ENCODE results near the gene LRRC8B.

The LRRC8B gene

GRCh38 chr1:89622895-89623294 lies 98.3 kb downstream of the LRRC8B start:
- Histone ChIP-seq H3K9me2 (replicated peaks; ENCODE audit: low read depth, low read length) (no peaks in the 10 kb centered on the region), H4K20me1 (ENCODE audit: insufficient read depth, low read length, poor library complexity, severe bottlenecking) (no peaks in the 10 kb centered on the region), H3K9me3 (ENCODE audit: insufficient read depth, low read depth, low read length) (0 out of 2 replicates have a peak, but pooled peaks cover 2% of the 10 kb centered on the region), H3K36me3 (ENCODE audit: insufficient read depth, low read length) (no peaks in the 10 kb centered on the region), H3K79me2 (ENCODE audit: insufficient read depth, low read length) (no peaks in the 10 kb centered on the region), H3K4me2 (ENCODE audit: low read depth, low read length, poor library complexity, severe bottlenecking) (no peak overlapping the region), H3F3A (ENCODE audit: low read depth) (no peaks in the 10 kb centered on the region), H3K4me3 (ENCODE audit: low read length, poor library complexity, severe bottlenecking) (no peak overlapping the region), H2AFZ (ENCODE audit: low read length) (no peak overlapping the region), H3K4me1 (ENCODE audit: insufficient read depth, low read length, poor library complexity, severe bottlenecking) (no peaks in the 10 kb centered on the region), H3K9ac (ENCODE audit: low read depth, low read length, poor library complexity, severe bottlenecking) (no peak overlapping the region), H3K27me3 (ENCODE audit: insufficient read depth, low read length, poor library complexity, severe bottlenecking) (no peaks in the 10 kb centered on the region)
- TF ChIP-seq, protein P1, sequence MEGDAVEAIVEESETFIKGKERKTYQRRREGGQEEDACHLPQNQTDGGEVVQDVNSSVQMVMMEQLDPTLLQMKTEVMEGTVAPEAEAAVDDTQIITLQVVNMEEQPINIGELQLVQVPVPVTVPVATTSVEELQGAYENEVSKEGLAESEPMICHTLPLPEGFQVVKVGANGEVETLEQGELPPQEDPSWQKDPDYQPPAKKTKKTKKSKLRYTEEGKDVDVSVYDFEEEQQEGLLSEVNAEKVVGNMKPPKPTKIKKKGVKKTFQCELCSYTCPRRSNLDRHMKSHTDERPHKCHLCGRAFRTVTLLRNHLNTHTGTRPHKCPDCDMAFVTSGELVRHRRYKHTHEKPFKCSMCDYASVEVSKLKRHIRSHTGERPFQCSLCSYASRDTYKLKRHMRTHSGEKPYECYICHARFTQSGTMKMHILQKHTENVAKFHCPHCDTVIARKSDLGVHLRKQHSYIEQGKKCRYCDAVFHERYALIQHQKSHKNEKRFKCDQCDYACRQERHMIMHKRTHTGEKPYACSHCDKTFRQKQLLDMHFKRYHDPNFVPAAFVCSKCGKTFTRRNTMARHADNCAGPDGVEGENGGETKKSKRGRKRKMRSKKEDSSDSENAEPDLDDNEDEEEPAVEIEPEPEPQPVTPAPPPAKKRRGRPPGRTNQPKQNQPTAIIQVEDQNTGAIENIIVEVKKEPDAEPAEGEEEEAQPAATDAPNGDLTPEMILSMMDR (conservative IDR thresholded peaks at IDR 0.05; ENCODE audit: low read length): peak; percentile 40
- no peak for TF ChIP-seq EZH2phosphoT487 (IDR thresholded peaks at IDR 0.05; ENCODE audit: borderline replicate concordance)

DNA sequence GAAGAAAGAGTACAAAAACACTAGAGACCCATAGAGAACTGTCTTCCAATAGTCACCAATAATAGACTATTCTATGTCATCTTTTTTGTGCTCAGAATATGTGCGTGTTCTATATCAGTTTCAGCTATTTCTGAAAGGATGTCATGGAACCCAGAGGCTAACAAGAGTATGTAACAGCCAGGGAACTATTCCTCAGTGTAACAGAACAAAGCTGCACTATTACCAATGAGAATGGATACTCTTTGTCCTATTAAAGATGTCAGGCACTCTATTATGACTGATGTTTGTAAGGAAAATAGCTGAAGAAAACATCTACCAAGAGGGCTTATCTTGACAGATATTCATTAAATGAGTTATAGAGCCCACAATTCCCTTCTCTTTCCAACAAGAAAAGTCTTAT lies 99.7 kb downstream of the LRRC8B start:
- no peak overlapping the region for H3K4me3 ChIP-seq (ENCODE audit: low read length, poor library complexity, severe bottlenecking)
- no peaks in the 10 kb centered on the region for H3K9me3 ChIP-seq (ENCODE audit: insufficient read depth, low read depth, low read length)
- H3K79me2 ChIP-seq (ENCODE audit: insufficient read depth, low read length): no peaks in the 10 kb centered on the region
- no peak overlapping the region for H3K9ac ChIP-seq (ENCODE audit: low read depth, low read length, poor library complexity, severe bottlenecking)
- no peaks in the 10 kb centered on the region for H3K9me2 ChIP-seq (replicated peaks; ENCODE audit: low read depth, low read length)
- H2AFZ ChIP-seq (ENCODE audit: low read length): no peak overlapping the region
- TF ChIP-seq, protein P1 (conservative IDR thresholded peaks at IDR 0.05; ENCODE audit: low read length): no peak
- no peak for TF ChIP-seq EZH2phosphoT487 (IDR thresholded peaks at IDR 0.05; ENCODE audit: borderline replicate concordance)
- H3F3A ChIP-seq (ENCODE audit: low read depth): no peaks in the 10 kb centered on the region
- H3K4me2 ChIP-seq (ENCODE audit: low read depth, low read length, poor library complexity, severe bottlenecking): no peak overlapping the region
- H3K27me3 ChIP-seq (ENCODE audit: insufficient read depth, low read length, poor library complexity, severe bottlenecking): no peaks in the 10 kb centered on the region
- H4K20me1 ChIP-seq (ENCODE audit: insufficient read depth, low read length, poor library complexity, severe bottlenecking): no peaks in the 10 kb centered on the region
- peaks cover 4% of the 10 kb centered on the region for H3K4me1 ChIP-seq (ENCODE audit: insufficient read depth, low read length, poor library complexity, severe bottlenecking)
- H3K36me3 ChIP-seq (ENCODE audit: insufficient read depth, low read length): no peaks in the 10 kb centered on the region

DNA sequence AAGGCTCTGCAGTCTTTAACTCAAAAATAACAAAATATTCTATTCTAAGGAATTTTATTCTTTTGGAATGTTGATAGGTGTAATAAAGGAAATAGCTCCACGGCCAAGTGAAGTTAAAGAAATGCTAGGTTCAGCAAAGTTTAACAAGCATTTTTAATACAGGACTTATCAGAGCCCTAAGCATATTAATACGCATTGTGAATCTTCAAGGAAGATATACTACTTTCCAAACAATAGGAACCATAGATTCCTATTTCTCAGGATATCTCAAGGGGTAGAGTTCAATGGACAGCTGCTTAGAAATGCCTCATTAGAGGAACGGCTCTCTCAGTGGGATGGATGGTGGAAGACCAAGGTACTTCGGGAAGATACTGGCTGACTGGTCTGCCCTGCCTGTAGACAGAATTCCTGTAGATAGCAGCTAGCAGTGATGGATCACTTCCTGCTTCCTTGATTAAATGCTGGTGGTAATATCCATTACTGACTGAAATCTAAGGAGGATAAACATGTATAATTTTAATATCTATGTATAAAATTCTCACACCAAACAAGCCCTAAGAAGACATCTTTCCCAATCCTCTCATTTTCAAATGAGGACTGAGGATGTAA lies 100.2 kb downstream of the LRRC8B start:
- TF ChIP-seq EZH2phosphoT487 (IDR thresholded peaks at IDR 0.05; ENCODE audit: borderline replicate concordance): no peak
- TF ChIP-seq, protein P1 (conservative IDR thresholded peaks at IDR 0.05; ENCODE audit: low read length): no peak

More for the DNA sequence above, 100.2 kb downstream of the LRRC8B start:
- Histone ChIP-seq H3K9ac (ENCODE audit: low read depth, low read length, poor library complexity, severe bottlenecking) (no peak overlapping the region), H3K4me3 (ENCODE audit: low read length, poor library complexity, severe bottlenecking) (no peak overlapping the region), H4K20me1 (ENCODE audit: insufficient read depth, low read length, poor library complexity, severe bottlenecking) (no peaks in the 10 kb centered on the region), H3K4me1 (ENCODE audit: insufficient read depth, low read length, poor library complexity, severe bottlenecking) (peaks cover 7% of the 10 kb centered on the region), H3K79me2 (ENCODE audit: insufficient read depth, low read length) (no peaks in the 10 kb centered on the region), H3K9me2 (replicated peaks; ENCODE audit: low read depth, low read length) (no peaks in the 10 kb centered on the region), H3F3A (ENCODE audit: low read depth) (no peaks in the 10 kb centered on the region), H3K9me3 (ENCODE audit: insufficient read depth, low read depth, low read length) (no peaks in the 10 kb centered on the region), H2AFZ (ENCODE audit: low read length) (no peak overlapping the region), H3K27me3 (ENCODE audit: insufficient read depth, low read length, poor library complexity, severe bottlenecking) (no peaks in the 10 kb centered on the region), H3K4me2 (ENCODE audit: low read depth, low read length, poor library complexity, severe bottlenecking) (no peak overlapping the region), H3K36me3 (ENCODE audit: insufficient read depth, low read length) (no peaks in the 10 kb centered on the region)

Measured in Loucy (cell line).